Measurements from ENCODE around the gene DHRS3.

The DHRS3 gene, protein sequence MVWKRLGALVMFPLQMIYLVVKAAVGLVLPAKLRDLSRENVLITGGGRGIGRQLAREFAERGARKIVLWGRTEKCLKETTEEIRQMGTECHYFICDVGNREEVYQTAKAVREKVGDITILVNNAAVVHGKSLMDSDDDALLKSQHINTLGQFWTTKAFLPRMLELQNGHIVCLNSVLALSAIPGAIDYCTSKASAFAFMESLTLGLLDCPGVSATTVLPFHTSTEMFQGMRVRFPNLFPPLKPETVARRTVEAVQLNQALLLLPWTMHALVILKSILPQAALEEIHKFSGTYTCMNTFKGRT

DNA sequence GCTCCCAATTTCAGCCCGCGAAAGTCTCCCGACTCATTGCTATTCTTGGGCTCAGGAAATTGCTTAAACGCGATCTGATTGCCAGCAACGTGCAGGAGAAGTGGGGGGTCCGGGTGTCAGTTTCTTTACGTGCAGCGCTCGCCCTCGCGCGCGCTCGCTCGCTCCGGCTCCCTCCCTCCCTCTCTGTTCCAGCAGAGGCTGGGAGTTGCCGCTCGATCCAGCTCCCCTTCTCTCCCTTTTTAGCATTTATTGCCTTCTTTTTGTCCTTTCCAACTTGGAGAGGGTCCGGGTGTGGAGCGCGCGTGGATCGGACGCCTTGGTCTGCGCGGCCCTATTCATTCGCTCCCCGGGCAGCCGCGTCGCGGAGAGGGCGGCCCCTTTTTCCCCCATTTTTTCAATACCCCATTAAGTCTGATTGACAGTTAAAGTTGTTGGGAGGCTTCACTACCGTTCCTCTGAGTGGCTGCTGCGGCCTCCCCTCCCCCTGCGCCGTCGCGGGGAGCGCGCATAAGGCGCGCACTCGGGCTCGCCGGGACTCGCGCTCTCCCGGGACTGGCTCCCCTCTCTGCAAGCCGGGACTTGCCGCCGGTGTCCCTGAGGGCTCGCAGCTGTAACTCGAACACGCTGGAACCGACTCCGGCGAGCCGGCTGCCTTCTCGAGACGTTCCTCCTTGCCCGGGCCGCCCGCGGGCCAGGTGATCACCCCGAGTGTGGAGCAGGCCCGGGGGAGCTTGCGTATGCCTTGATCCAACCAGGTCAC, at the start of gene DHRS3:
Gene DHRS3, minus strand, starts transcription at position 310 of the 760 bp plus-strand sequence. CDS start 862 bp downstream, outside the sequence.
- H3K4me3 ChIP-seq (ENCODE audit: control insufficient read depth, low read depth, low read length), result peak within 1 kb of the TSS; percentile 65
- TF ChIP-seq, protein P1, sequence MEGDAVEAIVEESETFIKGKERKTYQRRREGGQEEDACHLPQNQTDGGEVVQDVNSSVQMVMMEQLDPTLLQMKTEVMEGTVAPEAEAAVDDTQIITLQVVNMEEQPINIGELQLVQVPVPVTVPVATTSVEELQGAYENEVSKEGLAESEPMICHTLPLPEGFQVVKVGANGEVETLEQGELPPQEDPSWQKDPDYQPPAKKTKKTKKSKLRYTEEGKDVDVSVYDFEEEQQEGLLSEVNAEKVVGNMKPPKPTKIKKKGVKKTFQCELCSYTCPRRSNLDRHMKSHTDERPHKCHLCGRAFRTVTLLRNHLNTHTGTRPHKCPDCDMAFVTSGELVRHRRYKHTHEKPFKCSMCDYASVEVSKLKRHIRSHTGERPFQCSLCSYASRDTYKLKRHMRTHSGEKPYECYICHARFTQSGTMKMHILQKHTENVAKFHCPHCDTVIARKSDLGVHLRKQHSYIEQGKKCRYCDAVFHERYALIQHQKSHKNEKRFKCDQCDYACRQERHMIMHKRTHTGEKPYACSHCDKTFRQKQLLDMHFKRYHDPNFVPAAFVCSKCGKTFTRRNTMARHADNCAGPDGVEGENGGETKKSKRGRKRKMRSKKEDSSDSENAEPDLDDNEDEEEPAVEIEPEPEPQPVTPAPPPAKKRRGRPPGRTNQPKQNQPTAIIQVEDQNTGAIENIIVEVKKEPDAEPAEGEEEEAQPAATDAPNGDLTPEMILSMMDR (conservative IDR thresholded peaks at IDR 0.05; ENCODE audit: control insufficient read depth, insufficient read depth, low read depth, low read length), result no peak
- DNase-seq (ENCODE audit: low read depth), result peak; percentile 56

DNA sequence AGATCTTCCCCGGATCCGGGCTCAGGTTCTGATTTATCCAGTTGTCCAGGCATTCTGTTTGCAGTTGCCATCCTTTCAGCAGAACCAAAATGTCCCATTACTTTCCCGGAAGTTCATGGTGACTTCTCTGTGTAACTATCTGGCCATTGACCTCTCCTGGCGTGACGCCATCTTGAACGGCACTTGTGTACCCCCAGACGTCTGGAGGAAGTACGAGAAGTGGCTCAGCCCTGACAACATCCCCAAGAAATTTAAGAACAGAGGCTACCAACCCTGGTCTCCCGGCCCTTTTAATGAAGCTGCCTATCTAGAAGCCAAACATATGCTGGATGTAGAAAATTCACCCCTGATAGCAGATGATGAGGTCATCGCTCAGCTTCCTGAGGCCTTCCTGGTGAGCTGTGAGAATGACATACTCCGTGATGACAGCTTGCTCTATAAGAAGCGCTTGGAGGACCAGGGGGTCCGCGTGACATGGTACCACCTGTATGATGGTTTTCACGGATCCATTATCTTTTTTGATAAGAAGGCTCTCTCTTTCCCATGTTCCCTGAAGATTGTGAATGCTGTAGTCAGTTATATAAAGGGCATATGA, 48.2 kb upstream of the DHRS3 start:
- no peak overlapping the region for H3K4me3 ChIP-seq (ENCODE audit: control insufficient read depth, low read depth, low read length)
- TF ChIP-seq, protein P1 (conservative IDR thresholded peaks at IDR 0.05; ENCODE audit: control insufficient read depth, insufficient read depth, low read depth, low read length), result no peak
- no peak for DNase-seq (ENCODE audit: low read depth)

DNA sequence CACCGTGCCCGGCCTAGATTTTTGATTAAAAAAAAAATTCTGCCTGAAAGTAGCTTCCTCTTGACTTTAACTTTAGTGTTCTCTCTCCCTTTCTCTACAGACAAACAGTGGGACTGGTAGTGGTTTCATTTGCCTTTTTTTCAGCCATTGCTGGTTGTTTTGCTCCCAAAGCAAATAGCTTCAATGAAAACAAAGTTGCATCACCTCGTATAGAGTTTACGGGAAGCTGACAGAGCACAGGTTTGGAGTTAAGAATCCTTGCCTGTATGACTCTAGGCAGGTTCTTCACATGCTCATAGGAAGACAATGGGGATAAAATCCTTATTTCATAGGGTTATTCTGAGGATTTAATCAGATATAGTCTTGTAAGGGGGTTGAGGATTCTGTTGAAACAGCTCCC, 47.5 kb upstream of the DHRS3 start:
- H3K4me3 ChIP-seq (ENCODE audit: control insufficient read depth, low read depth, low read length), result no peak overlapping the region
- no peak for DNase-seq (ENCODE audit: low read depth)
- TF ChIP-seq, protein P1 (conservative IDR thresholded peaks at IDR 0.05; ENCODE audit: control insufficient read depth, insufficient read depth, low read depth, low read length), result no peak

DNA sequence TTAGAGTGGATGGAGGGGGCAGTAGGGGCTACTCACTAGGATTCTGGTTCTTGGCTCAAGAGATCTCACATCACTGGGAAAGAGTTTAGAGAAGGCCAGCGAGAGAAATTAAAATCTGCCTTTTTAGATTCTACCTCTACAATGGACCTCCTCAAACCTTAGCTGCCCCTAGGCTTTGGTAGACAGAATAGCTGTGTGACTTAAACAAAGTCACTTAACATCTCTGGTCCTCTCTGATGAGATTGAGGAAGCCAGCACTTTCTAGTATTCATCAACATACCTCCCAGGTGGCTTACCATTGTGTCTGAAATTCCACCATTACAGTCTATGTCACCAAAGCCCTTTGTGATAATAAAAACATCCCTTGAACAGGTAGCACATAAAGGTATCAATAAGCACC, 44.5 kb upstream of the DHRS3 start:
- no peak for DNase-seq (ENCODE audit: low read depth)
- H3K4me3 ChIP-seq (ENCODE audit: control insufficient read depth, low read depth, low read length), result no peak overlapping the region
- TF ChIP-seq, protein P1 (conservative IDR thresholded peaks at IDR 0.05; ENCODE audit: control insufficient read depth, insufficient read depth, low read depth, low read length), result no peak

DNA sequence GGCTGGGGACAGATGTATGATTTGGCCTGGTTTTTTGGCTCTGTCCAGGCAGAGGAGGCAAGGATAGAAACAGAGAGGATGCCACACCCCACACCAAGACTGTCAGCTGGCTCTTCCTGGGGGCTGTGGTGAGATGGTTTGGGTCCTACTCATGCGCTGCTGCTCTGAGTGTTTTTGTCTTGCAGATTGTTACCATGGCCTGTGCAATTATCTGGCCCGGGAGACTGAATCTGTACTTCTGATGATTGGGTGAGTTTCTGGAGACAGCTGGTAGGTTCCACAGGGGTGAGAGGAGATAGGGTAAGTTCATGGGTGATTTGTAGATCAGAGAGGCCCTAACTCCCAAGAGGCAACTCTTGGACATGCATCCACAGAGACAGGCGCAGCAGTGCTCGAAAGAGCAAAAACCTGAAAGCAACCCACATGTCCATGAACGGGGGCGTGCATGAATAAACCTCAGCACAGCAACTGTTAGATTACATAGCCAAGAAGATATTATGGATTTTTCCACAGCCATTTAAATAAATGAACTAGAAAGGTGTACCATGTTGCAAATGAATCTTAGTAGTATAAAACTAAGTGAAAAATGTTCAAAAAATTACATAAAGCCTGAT, 43.7 kb upstream of the DHRS3 start:
- no peak for DNase-seq (ENCODE audit: low read depth)
- no peak overlapping the region for H3K4me3 ChIP-seq (ENCODE audit: control insufficient read depth, low read depth, low read length)
- TF ChIP-seq, protein P1 (conservative IDR thresholded peaks at IDR 0.05; ENCODE audit: control insufficient read depth, insufficient read depth, low read depth, low read length), result no peak

All from fibroblast of mammary gland (primary cell).